ENCODE data around the gene DEFB113. TPM values are rescaled to one million over a fixed set of nuclear protein-coding genes. Genes with fewer than 3 reads are reported as not detected.

DEFB113 gene
- total and polyA plus RNA-seq, 2 experiments from 2014 or later = not detected

DNA sequence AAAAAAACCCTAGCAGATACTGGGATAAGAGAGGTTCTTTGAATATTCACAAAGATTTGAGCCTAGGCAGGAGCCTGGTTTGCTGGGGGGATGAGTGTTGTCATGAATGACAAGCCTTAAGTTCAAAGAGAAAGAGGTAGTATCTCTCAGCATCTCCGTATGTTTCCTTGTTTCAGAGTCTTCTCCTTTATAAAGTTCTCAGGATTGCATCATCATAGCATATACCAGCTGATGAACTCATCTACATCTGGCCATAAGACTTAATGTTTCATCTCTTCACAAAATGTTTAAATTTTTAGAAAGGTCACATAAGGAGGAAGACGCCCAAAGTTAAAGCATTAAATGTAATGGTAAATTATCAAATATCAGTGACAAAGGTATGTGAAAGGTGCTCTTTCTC is 22.6 kb downstream of the DEFB113 start:
- ATAC-seq = no peak
- no peaks in the 10 kb centered on the region for H3K9me2 ChIP-seq (ENCODE audit: insufficient read depth)
- peaks cover 4% of the 10 kb centered on the region; the same call in 1 of the 3 replicates for H3K36me3 Mint-ChIP-seq (ENCODE audit: low read depth)

More for the DNA sequence above, 22.6 kb downstream of the DEFB113 start:
- no peaks in the 10 kb centered on the region for H3F3A ChIP-seq (replicated peaks; ENCODE audit: low read depth)
- H3K79me2 ChIP-seq (replicated peaks; ENCODE audit: insufficient read depth) = no peaks in the 10 kb centered on the region
- H3K4me1 Mint-ChIP-seq = peaks cover 2% of the 10 kb centered on the region; the same call in 1 of the 3 replicates
- no peak overlapping the region for H2AFZ ChIP-seq
- H4K20me1 ChIP-seq (replicated peaks; ENCODE audit: insufficient read depth) = no peaks in the 10 kb centered on the region
- TF ChIP-seq STAT1 (IDR thresholded peaks at IDR 0.05; ENCODE audit: unreplicated experiment) = no peak
- TF ChIP-seq ZNF331 (CRISPR knock-in tag; IDR thresholded peaks at IDR 0.05; ENCODE audit: low read depth) = no peak
- no peak for TF ChIP-seq ETS1 (IDR thresholded peaks at IDR 0.05)
- no peak for TF ChIP-seq EZH2 (IDR thresholded peaks at IDR 0.05; ENCODE audit: low read depth, unreplicated experiment)
- no peak for TF ChIP-seq POLR2AphosphoS5 (IDR thresholded peaks at IDR 0.05; ENCODE audit: low read depth)
- TF ChIP-seq, protein P1, sequence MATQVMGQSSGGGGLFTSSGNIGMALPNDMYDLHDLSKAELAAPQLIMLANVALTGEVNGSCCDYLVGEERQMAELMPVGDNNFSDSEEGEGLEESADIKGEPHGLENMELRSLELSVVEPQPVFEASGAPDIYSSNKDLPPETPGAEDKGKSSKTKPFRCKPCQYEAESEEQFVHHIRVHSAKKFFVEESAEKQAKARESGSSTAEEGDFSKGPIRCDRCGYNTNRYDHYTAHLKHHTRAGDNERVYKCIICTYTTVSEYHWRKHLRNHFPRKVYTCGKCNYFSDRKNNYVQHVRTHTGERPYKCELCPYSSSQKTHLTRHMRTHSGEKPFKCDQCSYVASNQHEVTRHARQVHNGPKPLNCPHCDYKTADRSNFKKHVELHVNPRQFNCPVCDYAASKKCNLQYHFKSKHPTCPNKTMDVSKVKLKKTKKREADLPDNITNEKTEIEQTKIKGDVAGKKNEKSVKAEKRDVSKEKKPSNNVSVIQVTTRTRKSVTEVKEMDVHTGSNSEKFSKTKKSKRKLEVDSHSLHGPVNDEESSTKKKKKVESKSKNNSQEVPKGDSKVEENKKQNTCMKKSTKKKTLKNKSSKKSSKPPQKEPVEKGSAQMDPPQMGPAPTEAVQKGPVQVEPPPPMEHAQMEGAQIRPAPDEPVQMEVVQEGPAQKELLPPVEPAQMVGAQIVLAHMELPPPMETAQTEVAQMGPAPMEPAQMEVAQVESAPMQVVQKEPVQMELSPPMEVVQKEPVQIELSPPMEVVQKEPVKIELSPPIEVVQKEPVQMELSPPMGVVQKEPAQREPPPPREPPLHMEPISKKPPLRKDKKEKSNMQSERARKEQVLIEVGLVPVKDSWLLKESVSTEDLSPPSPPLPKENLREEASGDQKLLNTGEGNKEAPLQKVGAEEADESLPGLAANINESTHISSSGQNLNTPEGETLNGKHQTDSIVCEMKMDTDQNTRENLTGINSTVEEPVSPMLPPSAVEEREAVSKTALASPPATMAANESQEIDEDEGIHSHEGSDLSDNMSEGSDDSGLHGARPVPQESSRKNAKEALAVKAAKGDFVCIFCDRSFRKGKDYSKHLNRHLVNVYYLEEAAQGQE (IDR thresholded peaks at IDR 0.05; ENCODE audit: unreplicated experiment) = no peak
- TF ChIP-seq, protein P2, sequence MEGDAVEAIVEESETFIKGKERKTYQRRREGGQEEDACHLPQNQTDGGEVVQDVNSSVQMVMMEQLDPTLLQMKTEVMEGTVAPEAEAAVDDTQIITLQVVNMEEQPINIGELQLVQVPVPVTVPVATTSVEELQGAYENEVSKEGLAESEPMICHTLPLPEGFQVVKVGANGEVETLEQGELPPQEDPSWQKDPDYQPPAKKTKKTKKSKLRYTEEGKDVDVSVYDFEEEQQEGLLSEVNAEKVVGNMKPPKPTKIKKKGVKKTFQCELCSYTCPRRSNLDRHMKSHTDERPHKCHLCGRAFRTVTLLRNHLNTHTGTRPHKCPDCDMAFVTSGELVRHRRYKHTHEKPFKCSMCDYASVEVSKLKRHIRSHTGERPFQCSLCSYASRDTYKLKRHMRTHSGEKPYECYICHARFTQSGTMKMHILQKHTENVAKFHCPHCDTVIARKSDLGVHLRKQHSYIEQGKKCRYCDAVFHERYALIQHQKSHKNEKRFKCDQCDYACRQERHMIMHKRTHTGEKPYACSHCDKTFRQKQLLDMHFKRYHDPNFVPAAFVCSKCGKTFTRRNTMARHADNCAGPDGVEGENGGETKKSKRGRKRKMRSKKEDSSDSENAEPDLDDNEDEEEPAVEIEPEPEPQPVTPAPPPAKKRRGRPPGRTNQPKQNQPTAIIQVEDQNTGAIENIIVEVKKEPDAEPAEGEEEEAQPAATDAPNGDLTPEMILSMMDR (conservative IDR thresholded peaks at IDR 0.05; ENCODE audit: low read depth in 2 of 2) = no peak
- TF ChIP-seq JUNB (IDR thresholded peaks at IDR 0.05; ENCODE audit: unreplicated experiment) = no peak
- no peak for TF ChIP-seq ZNF462 (CRISPR knock-in tag; IDR thresholded peaks at IDR 0.05)
- no peak for TF ChIP-seq ZNF114 (CRISPR knock-in tag; IDR thresholded peaks at IDR 0.05)
- no peak for TF ChIP-seq CREB1 (CRISPR knock-in tag; IDR thresholded peaks at IDR 0.05; ENCODE audit: low read depth)
- no peak for TF ChIP-seq NANOG (IDR thresholded peaks at IDR 0.05; ENCODE audit: borderline replicate concordance)
- no peak for TF ChIP-seq EZH2phosphoT487 (IDR thresholded peaks at IDR 0.05; ENCODE audit: unreplicated experiment)
- no peaks in the 10 kb centered on the region for H3K4me1 ChIP-seq (ENCODE audit: insufficient read depth)
- no peak overlapping the region for H3K4me3 ChIP-seq
- H3K27me3 ChIP-seq (ENCODE audit: insufficient read depth) = no peaks in the 10 kb centered on the region
- no peak overlapping the region for H3K4me2 ChIP-seq
- no peak for DNase-seq (ENCODE audit: low spot score)
- no peaks in the 10 kb centered on the region for H3K36me3 ChIP-seq (ENCODE audit: insufficient read depth)
- H3K27me3 Mint-ChIP-seq (ENCODE audit: insufficient read depth, low read depth, poor library complexity) = no peaks in the 10 kb centered on the region
- H3K9me3 Mint-ChIP-seq = peaks cover 3% of the 10 kb centered on the region; the same call in 1 of the 3 replicates
- no peak overlapping the region for H3K27ac Mint-ChIP-seq
- no peak overlapping the region for H3K4me3 Mint-ChIP-seq
- H3K27ac ChIP-seq (ENCODE audit: low read depth) = no peak overlapping the region

All from GM23338 (cell line).